ENCODE data around the gene SUMO1.

Gene SUMO1

GRCh38 chr2:202194418-202194817 is 44.0 kb downstream of the SUMO1 start:
- DNase-seq, result no peak

GRCh38 chr2:202193881-202194353 is 44.5 kb downstream of the SUMO1 start:
- DNase-seq, result no peak

DNA sequence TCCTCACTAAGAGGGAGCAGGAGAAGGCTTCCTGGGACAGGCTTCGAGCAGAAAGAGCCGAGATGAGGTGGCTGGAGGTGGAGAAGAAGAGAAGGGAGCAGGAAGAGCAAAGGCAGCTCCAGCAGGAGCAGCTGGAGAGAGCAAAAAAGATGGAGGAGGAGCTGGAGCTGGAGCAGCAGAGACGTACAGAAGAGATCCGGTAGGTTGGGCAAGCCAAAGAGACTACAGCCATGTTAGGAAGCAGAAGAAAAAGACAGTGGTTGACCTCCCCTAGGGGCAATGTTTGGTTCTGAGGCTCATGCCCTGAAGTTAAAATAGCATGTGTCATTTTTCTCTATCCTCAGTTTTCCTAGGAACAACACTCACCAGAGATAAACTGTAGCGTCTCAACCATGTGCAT is 45.1 kb downstream of the SUMO1 start:
- DNase-seq, result no peak

- DNase-seq, result no peak
Measured at GRCh38 chr2:202187570-202187969, 50.8 kb downstream of the SUMO1 start.

DNA sequence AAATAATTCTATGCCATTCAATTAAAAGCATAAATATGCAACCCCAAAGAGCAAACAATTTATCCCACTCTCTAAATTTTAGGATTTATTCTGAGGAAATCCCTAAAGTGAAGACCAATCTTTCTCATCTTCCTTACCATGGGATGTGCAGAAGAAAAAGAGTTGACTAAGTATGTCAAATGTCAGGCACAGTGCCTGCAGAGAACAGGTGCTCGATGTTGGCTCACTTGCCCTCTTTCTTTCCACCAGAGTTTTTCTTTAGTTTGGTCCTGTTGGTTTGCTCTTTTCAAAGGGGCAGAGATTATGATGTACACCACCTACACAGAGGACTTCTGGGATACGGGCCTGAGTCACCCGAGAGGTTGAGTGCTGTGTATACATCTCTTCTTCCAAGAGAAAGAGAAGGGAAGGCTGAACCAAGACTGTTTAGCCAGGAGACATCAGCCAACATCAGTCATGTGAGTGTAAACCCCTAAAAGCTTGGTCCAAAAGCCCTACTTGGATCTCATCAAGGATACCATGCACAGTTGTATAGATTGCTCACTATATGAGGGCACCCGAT is 51.7 kb downstream of the SUMO1 start:
- DNase-seq, result no peak

GRCh38 chr2:202185156-202185555 is 53.2 kb downstream of the SUMO1 start:
- DNase-seq, result no peak

- DNase-seq, result no peak
Measured at GRCh38 chr2:202184557-202184956, 53.8 kb downstream of the SUMO1 start.

DNA sequence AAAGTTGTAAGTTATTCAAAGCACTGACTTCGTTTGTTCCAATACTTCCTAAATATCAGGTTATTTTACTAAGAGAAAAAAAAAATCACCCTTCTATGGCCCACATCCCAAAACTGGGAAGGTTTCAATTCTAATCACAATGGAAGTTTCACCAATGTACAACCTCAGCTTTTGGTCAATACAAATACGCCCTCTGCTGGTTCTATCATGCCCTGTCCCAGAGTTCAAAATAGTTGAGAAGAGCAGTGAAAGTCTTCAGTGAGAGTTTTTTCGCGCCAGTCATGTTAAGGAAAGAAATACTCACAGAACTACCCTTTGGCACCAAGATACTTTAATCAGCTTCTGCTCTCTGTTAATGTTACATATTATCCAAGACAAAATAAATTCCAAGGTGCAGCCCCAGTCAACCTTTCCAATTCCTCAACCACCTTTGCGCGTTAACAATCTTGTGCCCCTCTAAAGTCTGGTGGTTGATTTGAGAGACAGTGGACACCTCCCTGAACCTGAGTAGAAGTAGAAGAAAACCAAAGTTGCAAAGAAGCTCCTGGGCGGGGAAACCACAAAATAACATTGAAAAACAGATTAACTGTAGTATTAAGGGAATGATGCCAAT is 59.9 kb downstream of the SUMO1 start:
- peak; percentile 57 for DNase-seq

GRCh38 chr2:202172439-202173211 is 65.8 kb downstream of the SUMO1 start:
- no peak for DNase-seq

DNA sequence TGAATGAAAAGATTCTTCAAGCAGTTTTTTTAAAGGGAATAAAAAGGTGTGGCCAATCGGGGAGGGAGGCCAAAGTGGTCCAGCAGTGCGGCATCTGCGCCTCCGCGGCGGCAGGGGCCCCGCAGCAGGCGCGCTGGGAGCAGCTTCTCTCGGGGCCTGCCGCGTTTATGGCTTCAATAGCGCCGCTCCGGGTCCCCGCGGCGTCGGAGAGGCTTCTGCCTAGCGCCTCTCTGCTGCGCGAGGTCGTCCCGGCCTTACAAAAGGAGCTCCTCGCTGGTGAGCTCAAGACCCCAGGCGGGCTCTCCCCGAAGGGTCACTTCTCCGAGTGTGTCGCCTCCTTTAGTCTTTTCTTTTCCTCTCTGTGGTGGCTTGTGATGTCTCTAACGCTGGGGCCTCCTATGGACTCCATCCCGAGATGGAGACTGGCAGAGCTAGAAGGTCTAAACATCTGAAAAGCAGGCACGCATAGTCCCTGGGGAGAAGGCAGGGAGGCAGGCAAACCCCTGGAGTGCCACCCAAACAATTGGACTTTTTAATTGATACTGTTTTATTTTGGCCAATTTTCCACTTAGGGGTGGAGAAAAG is 67.1 kb downstream of the SUMO1 start:
- DNase-seq, result no peak

DNA sequence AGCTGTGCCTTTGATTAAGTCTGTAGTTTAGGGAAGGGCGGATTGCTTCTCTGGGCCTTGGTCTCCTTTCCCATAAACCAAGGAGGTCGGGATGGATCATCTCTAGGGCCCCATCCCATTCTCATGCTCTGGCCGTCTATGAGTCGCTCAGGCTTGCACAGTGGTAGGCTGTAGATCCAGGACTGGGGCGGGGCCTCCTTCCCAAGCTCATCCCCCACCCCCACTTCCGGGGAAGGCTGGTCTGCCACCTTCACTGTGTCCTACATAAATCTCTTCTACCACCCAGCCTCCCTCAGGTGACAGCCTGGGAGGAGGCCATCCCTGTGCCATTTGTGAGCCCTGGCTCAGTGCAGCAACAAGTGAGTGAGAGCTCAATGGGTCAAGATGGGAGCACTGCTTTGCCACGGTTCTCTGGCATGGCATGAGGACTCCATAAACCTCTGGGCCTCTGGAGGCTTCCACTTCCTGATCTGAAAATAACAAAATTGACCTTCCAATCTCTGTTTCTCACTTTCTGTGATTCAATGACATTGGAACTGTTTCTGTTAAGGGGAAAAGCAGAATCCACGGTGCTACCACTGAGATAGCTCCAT is 68.5 kb downstream of the SUMO1 start:
- no peak for DNase-seq

DNA sequence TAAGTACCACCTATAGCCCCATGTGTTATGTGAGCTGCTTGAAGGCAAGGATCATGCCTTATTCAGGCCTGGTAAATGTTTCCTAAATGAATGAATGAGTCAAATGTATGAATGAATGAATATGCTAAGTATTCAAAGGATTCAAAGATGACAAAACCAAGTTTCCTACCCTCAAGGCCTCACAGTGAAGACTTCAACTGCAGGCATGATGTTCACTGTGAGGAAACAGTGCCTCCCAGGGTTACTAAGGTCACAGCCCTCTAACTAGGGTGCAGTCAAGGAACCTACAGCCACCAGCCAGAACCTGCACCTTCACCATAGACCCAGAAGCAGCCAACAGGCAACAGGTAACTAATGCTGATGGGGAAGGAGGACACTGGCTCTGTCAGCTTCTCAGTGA is 69.3 kb downstream of the SUMO1 start:
- no peak for DNase-seq

DNA sequence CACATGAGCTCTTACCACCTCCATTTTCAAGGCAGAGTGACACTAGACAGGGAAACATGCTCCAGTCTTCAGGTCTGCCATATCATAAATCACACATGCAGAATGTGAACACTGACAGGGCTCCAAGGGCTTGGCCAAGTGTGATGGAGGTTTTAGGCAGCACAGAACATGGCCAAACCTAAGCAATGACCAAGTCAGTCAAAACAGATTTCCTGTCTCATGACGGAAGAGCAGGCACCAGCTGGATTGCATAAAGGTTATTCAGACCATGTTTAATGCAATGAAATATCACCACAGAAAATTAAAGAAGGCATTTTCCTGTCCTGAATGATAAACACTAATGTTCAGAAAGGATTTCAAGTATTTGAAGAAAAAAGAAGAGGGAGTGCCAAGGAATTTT is 72.5 kb downstream of the SUMO1 start:
- DNase-seq, result no peak

GRCh38 chr2:202165208-202165607 is 73.2 kb downstream of the SUMO1 start:
- no peak for DNase-seq

- no peak for DNase-seq
Measured at GRCh38 chr2:202164411-202164810, 74.0 kb downstream of the SUMO1 start.

- DNase-seq, result no peak
Measured at GRCh38 chr2:202161151-202161835, 77.1 kb downstream of the SUMO1 start.

DNA sequence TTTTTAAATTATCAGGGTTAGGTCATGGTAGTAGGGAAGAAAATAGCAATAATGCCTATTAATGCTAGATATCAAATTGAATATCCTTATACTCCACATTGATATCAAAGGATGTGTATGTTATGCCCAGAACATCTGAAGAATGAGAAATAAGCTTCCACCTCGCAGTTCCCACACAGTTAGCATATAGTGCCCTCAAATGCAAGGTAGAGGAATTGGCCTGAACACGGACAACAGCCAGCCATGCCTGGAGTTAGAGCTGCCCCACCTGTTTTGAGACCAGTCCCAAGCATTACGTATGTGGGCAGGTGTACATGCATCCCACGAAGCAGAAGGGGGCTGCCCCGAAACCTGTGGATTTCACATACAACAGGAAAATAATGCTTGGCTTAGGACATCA is 79.6 kb downstream of the SUMO1 start:
- DNase-seq, result no peak

DNA sequence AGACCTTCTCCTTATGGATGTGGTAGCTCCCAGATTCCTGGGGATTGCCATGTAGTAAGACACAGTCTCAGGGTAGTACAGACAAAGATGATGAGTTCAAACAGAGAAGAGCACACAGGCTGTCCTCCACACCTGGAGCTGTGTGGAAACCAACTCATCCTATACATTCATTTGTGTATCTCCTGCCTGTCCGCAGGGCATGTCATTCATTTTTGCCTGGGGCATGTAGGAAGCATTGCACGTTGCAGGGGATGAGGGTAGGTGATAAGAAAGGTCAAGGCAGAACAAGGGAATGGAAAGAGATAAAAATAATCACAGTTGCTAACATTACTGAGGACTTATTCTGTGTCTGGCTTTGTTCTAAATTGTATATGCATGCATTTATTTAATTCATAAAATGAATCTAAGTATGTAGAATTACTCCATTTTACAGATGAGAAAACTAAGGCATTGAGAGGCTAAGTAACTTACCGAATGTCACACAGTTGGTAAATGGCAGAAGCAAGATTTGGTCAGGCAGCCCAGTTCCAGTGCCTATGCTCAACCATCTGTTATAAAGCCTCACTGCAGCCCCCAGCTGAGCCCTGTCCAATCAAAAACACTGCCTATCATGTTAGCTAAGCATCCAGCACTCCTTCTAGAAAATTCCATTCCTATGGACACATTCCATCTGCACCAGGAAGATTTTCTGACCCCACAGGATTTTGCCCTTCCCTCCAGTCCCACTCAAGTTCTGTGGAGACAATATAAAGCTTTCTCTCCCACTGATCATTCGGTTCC is 81.0 kb downstream of the SUMO1 start:
- no peak for DNase-seq
